Measurements from ENCODE around the gene DMD.

The DMD gene

GRCh38 chrX:32496671-32497070 lies 714.7 kb downstream of the DMD start:
- DNase-seq (ENCODE audit: low read depth in 2 of 2) = no peak

GRCh38 chrX:32495855-32496254 lies 715.5 kb downstream of the DMD start:
- DNase-seq (ENCODE audit: low read depth in 2 of 2) = no peak

GRCh38 chrX:32489125-32489524 lies 722.2 kb downstream of the DMD start:
- no peak for DNase-seq (ENCODE audit: low read depth in 2 of 2)

GRCh38 chrX:32483534-32484136 lies 727.7 kb downstream of the DMD start:
- no peak for DNase-seq (ENCODE audit: low read depth in 2 of 2)

- no peak for DNase-seq (ENCODE audit: low read depth in 2 of 2)
Observed at GRCh38 chrX:32480019-32480418, 731.3 kb downstream of the DMD start.

- no peak for DNase-seq (ENCODE audit: low read depth in 2 of 2)
Observed at GRCh38 chrX:32472364-32472763, 739.0 kb downstream of the DMD start.

GRCh38 chrX:32455704-32456103 lies 755.6 kb downstream of the DMD start:
- DNase-seq (ENCODE audit: low read depth in 2 of 2) = no peak

DNA sequence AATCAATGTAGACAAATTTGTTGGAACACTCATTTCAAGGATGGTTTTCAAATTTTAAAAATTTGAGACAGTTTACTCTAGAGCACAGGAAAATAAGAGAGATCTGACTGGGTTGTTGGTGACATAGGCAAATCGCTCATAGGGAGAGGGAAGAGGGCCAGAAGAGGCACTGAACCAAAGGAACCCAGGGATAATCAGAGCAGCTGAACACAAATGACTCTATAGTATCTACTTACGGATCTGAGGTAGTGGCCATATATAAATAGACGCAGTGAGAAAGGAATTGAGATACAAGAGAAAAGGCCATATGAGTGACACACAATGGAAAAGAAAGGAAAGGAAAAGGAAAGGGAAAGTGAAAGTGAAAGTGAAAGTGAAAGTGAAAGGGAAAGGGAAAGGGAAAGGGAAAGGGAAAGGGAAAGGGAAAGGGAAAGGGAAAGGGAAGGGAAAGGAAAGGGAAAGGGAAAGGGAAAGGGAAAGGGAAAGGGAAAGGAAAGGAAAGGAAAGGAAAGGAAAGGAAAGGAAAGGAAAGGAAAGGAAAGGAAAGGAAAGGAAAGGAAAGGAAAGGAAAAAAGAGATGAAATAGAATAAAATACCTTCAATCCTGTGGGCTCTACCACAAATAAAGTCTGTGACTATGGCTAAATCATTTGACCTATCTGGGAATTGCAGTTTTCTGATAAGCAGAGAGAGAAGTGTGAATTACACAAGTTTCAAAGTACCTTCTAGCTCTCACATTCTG lies 759.2 kb downstream of the DMD start:
- no peak for DNase-seq (ENCODE audit: low read depth in 2 of 2)

DNA sequence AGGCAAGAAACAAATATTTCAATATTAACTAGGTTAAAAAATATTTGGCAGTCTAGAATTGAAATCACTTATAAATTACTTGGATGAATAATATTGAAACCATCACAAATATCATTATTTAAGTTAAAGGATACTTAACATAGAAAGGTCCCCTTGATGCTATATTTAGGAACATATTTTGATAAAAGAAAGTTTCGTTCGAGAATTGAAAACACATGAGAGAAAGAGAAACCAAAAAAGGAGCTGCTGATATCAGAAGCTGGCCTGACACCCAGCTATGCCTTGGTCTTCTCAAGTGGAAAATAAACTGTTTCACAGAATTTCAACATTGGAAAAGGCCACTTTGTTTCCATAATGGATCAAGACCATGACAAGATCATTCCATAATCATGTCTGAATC lies 762.4 kb downstream of the DMD start:
- DNase-seq (ENCODE audit: low read depth in 2 of 2) = no peak

GRCh38 chrX:32448320-32448719 lies 763.0 kb downstream of the DMD start:
- DNase-seq (ENCODE audit: low read depth in 2 of 2) = no peak

DNA sequence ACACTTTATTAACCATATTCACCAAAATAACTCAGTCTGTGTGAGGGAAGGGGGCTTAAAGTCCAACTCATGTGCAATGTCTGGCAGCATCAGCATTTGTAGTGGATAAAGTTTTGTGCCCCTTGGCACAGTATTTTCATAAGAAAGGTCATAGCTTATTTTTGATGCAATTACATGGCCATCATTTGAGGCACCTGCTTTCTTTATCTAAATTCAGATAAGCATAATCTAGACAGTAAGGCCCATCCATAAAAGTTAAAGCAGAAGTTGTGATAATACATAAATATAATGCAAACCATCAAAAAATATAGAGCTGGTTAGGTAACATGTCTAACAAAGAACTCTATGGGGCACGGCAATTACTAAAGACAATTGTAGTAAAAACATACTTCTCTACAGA lies 763.7 kb downstream of the DMD start:
- no peak for DNase-seq (ENCODE audit: low read depth in 2 of 2)

- DNase-seq (ENCODE audit: low read depth in 2 of 2) = no peak
Observed at GRCh38 chrX:32443841-32444240, 767.5 kb downstream of the DMD start.

- DNase-seq (ENCODE audit: low read depth in 2 of 2) = no peak
Observed at GRCh38 chrX:32421266-32421665, 790.1 kb downstream of the DMD start.

DNA sequence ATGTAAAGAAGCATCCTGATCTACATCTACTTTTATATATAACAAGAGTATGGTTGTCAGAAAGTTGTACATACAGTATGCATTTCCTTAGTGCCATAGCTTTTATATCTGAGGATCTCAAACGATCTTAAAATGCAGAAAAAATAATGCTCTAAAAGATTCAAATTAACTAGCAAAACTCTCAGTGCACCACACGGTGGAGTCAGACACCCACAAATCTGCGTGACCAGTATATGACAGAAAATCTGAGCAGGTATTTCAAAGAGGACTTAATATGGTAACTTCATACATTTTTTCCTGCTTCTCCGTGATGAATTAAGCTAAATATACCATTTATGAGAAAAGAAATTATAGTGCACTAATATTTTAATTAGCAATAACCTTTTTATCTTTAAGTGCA lies 803.0 kb downstream of the DMD start:
- DNase-seq (ENCODE audit: low read depth in 2 of 2) = no peak

- no peak for DNase-seq (ENCODE audit: low read depth in 2 of 2)
Observed at GRCh38 chrX:32397562-32398216, 813.7 kb downstream of the DMD start.

DNA sequence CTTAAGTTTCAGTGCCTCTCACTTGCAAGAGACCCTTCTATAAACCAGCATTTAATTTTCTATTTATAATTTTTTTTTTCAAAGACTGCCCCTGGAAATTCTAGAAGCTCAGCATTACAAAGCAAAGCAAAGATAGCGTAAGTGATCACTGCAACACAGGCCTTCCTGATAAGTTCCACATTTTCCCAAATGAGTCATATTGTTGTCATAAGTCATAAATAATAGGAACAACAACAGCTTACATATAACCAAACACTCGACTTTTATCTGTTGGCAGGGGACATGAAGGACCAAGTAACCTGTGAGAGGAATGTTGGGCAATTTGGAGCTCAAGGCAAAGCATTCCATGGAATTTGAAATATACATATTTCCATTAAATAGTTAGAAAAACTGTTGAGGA lies 815.5 kb downstream of the DMD start:
- no peak for DNase-seq (ENCODE audit: low read depth in 2 of 2)

GRCh38 chrX:32392655-32393054 lies 818.7 kb downstream of the DMD start:
- DNase-seq (ENCODE audit: low read depth in 2 of 2) = no peak

- no peak for DNase-seq (ENCODE audit: low read depth in 2 of 2)
Observed at GRCh38 chrX:32370456-32371205, 840.7 kb downstream of the DMD start.

- DNase-seq (ENCODE audit: low read depth in 2 of 2) = no peak
Observed at GRCh38 chrX:32293962-32294700, 917.2 kb downstream of the DMD start.

- no peak for DNase-seq (ENCODE audit: low read depth in 2 of 2)
Observed at GRCh38 chrX:32289356-32289755, 922.0 kb downstream of the DMD start.

- DNase-seq (ENCODE audit: low read depth in 2 of 2) = no peak
Observed at GRCh38 chrX:32281853-32282252, 929.5 kb downstream of the DMD start.

DNA sequence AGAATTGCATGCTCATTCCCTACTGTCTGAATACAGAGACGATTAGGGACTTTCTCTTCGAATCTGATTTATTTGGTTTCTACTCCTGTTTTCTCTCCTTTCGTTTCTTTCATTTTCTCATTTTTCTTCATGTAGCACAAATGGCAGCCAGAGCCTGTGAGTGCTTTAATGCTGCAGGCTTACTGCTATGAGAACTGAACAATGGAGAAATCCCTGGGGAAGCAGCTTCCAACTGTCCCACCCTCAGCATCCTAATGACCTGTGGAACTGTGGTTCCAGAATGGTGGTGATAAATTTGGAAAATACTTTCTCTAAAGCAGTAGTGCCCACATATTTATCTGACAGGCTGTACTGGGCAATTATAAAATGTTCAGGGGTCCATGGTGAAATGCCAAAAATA lies 930.4 kb downstream of the DMD start:
- DNase-seq (ENCODE audit: low read depth in 2 of 2) = no peak
